Activated CD8-positive, alpha-beta T cell treated with anti-CD3 and anti-CD28 coated beads for 36 hours (primary cell): ENCODE results near the gene SPPL2B. TPM values are rescaled to one million over a fixed set of nuclear protein-coding genes. Genes with fewer than 3 reads are reported as not detected.
A peak's percentile ranks its signal among the peaks of the same experiment; 100 is the strongest.
"Not testable (repeated sequence)": the region's sequence is repeated elsewhere in the genome, so short reads cannot be mapped to it uniquely, and the experiment has no call there.

ENCODE experiments used
- ATAC-seq: fragments of 200-7000 bp; cut with Tn5 transposase; one replicate; pipeline ENCODE4 v1.10.0; 2021; ENCODE audit warnings: mild to moderate bottlenecking, moderate library complexity
- CTCF ChIA-PET: fragments of 350-600 bp; sonication (Branson Sonifier 250); formaldehyde crosslinking; loops from one replicate; lab custom pipeline; 2021; ENCODE audit warnings: antibody characterized with exemption; lab: Charles Lee
- POLR2A ChIA-PET: fragments of 350-600 bp; sonication (Branson Sonifier 250); formaldehyde crosslinking; loops from one replicate; lab custom pipeline; 2021; ENCODE audit warnings: antibody characterized with exemption; lab: Charles Lee
- DNase-seq: peaks from one replicate; pipeline ENCODE4 v3.0.0-alpha.2; 2020
- H3K27ac Mint-ChIP-seq: one replicate; pipeline ENCODE4 v1.8.0; 2021; ENCODE audit warnings: mild to moderate bottlenecking, mixed read lengths
- H3K27me3 Mint-ChIP-seq: one replicate; pipeline ENCODE4 v1.8.0; 2021; ENCODE audit warnings: mixed read lengths
- H3K36me3 Mint-ChIP-seq: one replicate; pipeline ENCODE4 v1.8.0; 2021; ENCODE audit warnings: low read depth, mixed read lengths
- H3K4me1 Mint-ChIP-seq: one replicate; pipeline ENCODE4 v1.8.0; 2021; ENCODE audit warnings: low read depth, mixed read lengths
- H3K4me3 Mint-ChIP-seq: one replicate; pipeline ENCODE4 v1.8.0; 2021; ENCODE audit warnings: mild to moderate bottlenecking, moderate library complexity, mixed read lengths
- H3K9me3 Mint-ChIP-seq: one replicate; pipeline ENCODE4 v1.8.0; 2021; ENCODE audit warnings: mixed read lengths
- CTCF ChIP-seq: fragments of 200-600 bp; IDR thresholded peaks from one replicate; pipeline ENCODE4 v1.8.0; 2022; ENCODE audit warnings: antibody characterized with exemption, mild to moderate bottlenecking
- intact Hi-C: fragments of 100-400 bp; cut with micrococcal nuclease; formaldehyde crosslinking; loops from one replicate; pipeline ENCODE4 v1.10.0; 2022
- total RNA-seq, 2 experiments: library from RNA; stranded (reverse); gene quantifications; one replicate each; pipeline ENCODE4 v1.2.3, GENCODE V29; 2021

Gene SPPL2B
- total RNA-seq, result 10 to 100 TPM; 52.8 to 54.3 TPM

DNA sequence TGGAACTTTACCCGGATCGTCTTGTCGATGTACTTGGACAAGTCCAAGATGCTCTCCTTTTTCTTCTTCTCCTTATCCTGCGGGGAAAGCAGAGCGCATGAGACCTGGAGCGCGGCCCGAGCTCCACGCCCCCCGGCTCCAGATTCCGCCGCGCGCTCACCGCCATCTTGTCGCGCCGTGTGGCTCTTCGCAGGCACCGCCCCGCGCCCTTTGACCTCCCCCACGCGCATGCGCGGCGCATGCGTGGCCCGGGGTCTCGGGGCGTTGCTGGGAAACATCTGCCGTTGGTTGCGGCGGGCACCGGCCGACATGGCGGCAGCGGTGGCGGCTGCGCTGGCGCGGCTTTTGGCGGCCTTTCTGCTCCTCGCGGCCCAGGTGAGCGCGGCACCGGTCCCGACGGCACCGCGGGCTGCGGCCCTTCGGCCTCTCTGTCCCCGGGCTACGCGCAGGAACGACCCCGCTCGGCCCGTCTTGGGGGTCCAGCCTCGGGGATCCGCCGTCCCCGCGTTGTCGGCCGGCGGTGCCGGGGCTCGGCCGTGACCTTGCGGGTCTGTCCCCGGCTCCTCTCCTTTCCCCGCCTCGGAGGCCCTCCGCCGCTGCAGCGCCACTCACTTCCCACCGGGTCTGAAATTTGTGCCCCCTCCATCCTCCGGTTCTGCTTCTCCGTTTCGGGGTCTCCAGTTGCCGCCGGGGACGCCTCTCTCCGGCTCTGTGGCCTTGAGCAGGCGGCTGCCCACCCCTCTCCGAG is at the start of gene SPPL2B, which contains the start of gene LSM7:
TSS of gene SPPL2B (plus strand) at position 284 of the 748 bp plus-strand sequence. CDS start at position 310, 26 bp downstream.
TSS of gene LSM7 (minus strand) at position 186 of the 748 bp plus-strand sequence. CDS start at position 166, 20 bp downstream.
- peaks cover 41% of the 10 kb centered on the region for H3K36me3 Mint-ChIP-seq
- no peak for TF ChIP-seq CTCF
- peak; percentile 91 for DNase-seq
- ATAC-seq, result peak; percentile 74
- H3K9me3 Mint-ChIP-seq, result no peaks in the 10 kb centered on the region
- H3K27ac Mint-ChIP-seq, result peak within 1 kb of the TSS; percentile 98
- POLR2A ChIA-PET, result interaction anchor here (0.7 to 4.1 kb wide), 6 partner anchors 12 to 380 kb away, joined by 3 to 32 read pairs (median 4); no protein-coding TSS in a partner anchor
- intact Hi-C loops, result no loop called here
- CTCF ChIA-PET, result interaction anchor here (0.8 to 1.5 kb wide), 5 partner anchors 12 to 285 kb away, joined by 3 to 6 read pairs (median 4); partner anchors contain the start of gene PLEKHJ1
- no peaks in the 10 kb centered on the region for H3K27me3 Mint-ChIP-seq
- peaks cover 67% of the 10 kb centered on the region for H3K4me1 Mint-ChIP-seq
- H3K4me3 Mint-ChIP-seq, result peak within 1 kb of the TSS; percentile 95

DNA sequence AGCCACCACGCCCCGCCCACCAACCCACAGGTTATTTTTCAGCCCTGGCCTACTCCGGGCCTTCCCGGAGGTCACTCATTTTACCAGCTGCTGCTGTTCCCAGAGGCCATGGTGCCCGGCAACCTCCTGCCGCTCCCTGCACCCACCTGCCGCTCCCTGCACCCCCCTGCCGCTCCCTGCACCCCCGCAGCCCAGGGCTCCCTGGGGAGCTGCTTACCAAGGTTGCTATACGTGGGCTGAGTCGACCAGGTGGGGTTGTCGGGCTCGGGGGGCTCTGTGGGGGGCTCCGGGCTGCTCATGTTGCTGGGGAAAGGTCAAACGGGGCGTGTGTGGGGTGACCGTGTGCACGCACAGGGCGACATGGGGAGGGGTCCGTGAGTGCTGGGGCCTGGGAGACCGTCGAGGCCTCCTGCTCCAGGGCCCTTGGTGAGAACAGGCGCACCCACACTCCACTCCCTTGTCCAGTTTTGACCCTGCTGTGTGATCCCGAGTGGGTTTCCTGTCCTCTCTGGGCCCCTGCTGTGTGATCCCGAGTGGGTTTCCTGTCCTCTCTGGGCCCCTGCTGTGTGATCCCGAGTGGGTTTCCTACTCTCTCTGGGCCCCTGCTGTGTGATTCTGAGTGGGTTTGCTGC is 47.7 kb upstream of the SPPL2B start:
- ATAC-seq (no peak), DNase-seq (no peak)
- CTCF ChIA-PET, result no interaction called here
- Mint-ChIP-seq H3K4me3 (no peak overlapping the region), H3K36me3 (no peaks in the 10 kb centered on the region), H3K27me3 (no peaks in the 10 kb centered on the region), H3K27ac (no peak overlapping the region), H3K4me1 (peaks cover 18% of the 10 kb centered on the region), H3K9me3 (no peaks in the 10 kb centered on the region)
- TF ChIP-seq CTCF, result no peak
- intact Hi-C loops, result no loop called here
- POLR2A ChIA-PET, result no interaction called here

DNA sequence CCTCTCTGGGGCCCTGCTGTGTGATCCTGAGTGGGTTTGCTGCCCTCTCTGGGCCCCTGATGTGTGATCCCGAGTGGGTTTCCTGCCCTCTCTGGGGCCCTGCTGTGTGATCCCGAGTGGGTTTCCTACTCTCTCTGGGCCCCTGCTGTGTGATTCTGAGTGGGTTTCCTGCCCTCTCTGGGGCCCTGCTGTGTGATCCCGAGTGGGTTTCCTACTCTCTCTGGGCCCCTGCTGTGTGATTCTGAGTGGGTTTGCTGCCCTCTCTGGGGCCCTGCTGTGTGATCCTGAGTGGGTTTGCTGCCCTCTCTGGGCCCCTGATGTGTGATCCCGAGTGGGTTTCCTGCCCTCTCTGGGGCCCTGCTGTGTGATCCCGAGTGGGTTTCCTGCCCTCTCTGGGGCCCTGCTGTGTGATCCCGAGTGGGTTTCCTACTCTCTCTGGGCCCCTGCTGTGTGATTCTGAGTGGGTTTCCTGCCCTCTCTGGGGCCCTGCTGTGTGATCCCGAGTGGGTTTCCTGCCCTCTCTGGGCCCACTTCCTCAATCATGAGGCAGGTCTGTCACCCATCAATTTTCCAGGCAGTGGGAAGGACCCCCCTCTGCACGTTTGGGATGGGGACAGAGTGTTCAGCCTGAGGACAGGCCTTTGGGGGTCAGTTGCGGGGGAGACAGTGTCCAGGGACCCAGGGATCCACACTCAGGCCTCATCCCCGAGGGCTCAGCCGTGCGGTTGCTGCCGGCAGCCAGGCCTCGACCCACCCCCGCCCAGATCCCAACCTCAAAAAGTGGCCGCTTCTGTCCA is 47.0 kb upstream of the SPPL2B start:
- intact Hi-C loops, DNase-seq, CTCF ChIA-PET, H3K9me3 Mint-ChIP-seq, H3K27ac Mint-ChIP-seq, ATAC-seq, H3K27me3 Mint-ChIP-seq, H3K36me3 Mint-ChIP-seq, H3K4me3 Mint-ChIP-seq: not testable (repeated sequence)
- POLR2A ChIA-PET, result interaction anchor here (1.4 kb wide), 1 partner anchor 11 kb away, joined by 3 read pairs; no protein-coding TSS in a partner anchor
- H3K4me1 Mint-ChIP-seq, result peaks cover 18% of the 10 kb centered on the region

GRCh38 chr19:2282062-2282861 is 46.2 kb upstream of the SPPL2B start, which contains the start of gene PEAK3:
Gene PEAK3, minus strand, starts transcription at chr19:2282175. Its CDS starts 1,244 bp downstream, at chr19:2280931.
- ATAC-seq (peak; percentile 52), DNase-seq (peak; percentile 62)
- Mint-ChIP-seq H3K4me1 (peaks cover 15% of the 10 kb centered on the region), H3K9me3 (no peaks in the 10 kb centered on the region), H3K27me3 (no peaks in the 10 kb centered on the region), H3K4me3 (no peak within 1 kb of the TSS), H3K27ac (no peak within 1 kb of the TSS), H3K36me3 (no peaks in the 10 kb centered on the region)
- TF ChIP-seq CTCF, result no peak
- ChIA-PET POLR2A (interaction anchor here (0.9 to 1.4 kb wide), 3 partner anchors 12 to 39 kb away, joined by 3 read pairs; no protein-coding TSS in a partner anchor), CTCF (interaction anchor here (0.6 to 1.8 kb wide), 2 partner anchors 8 to 1805 kb away, joined by 4 to 6 read pairs; no protein-coding TSS in a partner anchor)
- intact Hi-C loops, result no loop called here
